Measurements from ENCODE around the gene NDUFAF8.

Gene NDUFAF8

DNA sequence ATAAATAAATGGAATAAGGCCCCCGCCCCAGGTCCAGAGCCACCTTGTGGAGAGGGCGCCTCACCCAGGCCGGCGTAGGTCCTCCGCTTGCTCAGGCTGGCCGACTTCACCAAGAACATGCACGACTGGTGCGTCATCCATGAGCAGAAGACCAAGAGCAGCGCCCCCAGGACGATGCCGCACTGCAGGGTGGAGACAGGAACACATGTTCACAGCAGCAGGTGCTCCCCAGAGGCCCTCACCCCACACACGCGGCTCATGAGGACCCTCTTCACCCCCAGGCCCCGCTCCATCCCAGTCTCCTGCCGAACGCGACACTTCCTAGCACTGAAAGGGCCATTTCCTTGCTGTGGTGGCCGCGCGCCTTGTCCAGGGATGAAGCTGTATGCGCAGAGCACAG lies 50.5 kb downstream of the NDUFAF8 start:
- TF ChIP-seq, protein P1, sequence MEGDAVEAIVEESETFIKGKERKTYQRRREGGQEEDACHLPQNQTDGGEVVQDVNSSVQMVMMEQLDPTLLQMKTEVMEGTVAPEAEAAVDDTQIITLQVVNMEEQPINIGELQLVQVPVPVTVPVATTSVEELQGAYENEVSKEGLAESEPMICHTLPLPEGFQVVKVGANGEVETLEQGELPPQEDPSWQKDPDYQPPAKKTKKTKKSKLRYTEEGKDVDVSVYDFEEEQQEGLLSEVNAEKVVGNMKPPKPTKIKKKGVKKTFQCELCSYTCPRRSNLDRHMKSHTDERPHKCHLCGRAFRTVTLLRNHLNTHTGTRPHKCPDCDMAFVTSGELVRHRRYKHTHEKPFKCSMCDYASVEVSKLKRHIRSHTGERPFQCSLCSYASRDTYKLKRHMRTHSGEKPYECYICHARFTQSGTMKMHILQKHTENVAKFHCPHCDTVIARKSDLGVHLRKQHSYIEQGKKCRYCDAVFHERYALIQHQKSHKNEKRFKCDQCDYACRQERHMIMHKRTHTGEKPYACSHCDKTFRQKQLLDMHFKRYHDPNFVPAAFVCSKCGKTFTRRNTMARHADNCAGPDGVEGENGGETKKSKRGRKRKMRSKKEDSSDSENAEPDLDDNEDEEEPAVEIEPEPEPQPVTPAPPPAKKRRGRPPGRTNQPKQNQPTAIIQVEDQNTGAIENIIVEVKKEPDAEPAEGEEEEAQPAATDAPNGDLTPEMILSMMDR (IDR thresholded peaks at IDR 0.05; ENCODE audit: borderline replicate concordance, insufficient read depth, low read depth, low read length): no peak
- no peak overlapping the region for H3K4me3 ChIP-seq (ENCODE audit: low read depth, low read length)

- no peak overlapping the region for H3K4me3 ChIP-seq (ENCODE audit: low read depth, low read length)
- TF ChIP-seq, protein P1 (IDR thresholded peaks at IDR 0.05; ENCODE audit: borderline replicate concordance, insufficient read depth, low read depth, low read length): no peak
These were observed 51.1 kb downstream of the NDUFAF8 start for GRCh38 chr17:81290230-81290629.
